Nephron progenitor cell (in vitro differentiated cells): ENCODE results near the gene ECHDC1.

Experiments
- DNase-seq: peaks from one replicate; pipeline ENCODE4 v3.0.0; 2021
- H3K27ac Mint-ChIP-seq: 2 replicates; pipeline ENCODE4 v1.8.0; 2021; ENCODE audit warnings: mild to moderate bottlenecking, moderate library complexity, mixed read lengths
- H3K27me3 Mint-ChIP-seq: 2 replicates; pipeline ENCODE4 v1.8.0; 2021; ENCODE audit warnings: mild to moderate bottlenecking, low read depth, mixed read lengths; ENCODE audit not compliant: poor library complexity
- H3K36me3 Mint-ChIP-seq: 2 replicates; pipeline ENCODE4 v1.8.0; 2021; ENCODE audit warnings: low read depth, mixed read lengths
- H3K4me1 Mint-ChIP-seq: 2 replicates; pipeline ENCODE4 v1.8.0; 2021; ENCODE audit warnings: mixed read lengths
- H3K4me3 Mint-ChIP-seq: 2 replicates; pipeline ENCODE4 v1.8.0; 2021; ENCODE audit warnings: mild to moderate bottlenecking, moderate library complexity, mixed read lengths
- H3K9me3 Mint-ChIP-seq: 2 replicates; pipeline ENCODE4 v1.8.0; 2021; ENCODE audit warnings: mild to moderate bottlenecking, moderate library complexity, mixed read lengths
- TF ChIP-seq, protein P1 (sequence below): fragments of 200-600 bp; sonication (generic); IDR thresholded peaks from 2 replicates; pipeline ENCODE4 v1.5.0; 2021; ENCODE audit warnings: antibody characterized with exemption

Gene ECHDC1

DNA sequence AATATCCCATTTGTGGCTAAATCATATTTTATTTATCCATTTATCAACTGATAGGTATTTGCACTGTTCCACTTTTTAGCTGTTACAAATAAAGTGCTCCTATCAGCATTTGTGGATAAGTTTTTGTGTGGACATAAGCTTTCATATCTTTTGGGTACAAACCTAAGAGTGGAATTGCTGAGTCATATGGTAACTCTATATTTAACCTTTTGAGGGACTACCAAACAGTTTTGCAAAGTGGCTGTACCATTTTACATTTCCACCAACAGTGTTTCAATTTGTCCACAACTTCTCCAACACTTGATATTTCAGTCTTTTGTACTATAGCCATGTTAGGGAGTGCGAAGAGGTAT lies 23.6 kb upstream of the ECHDC1 start:
- no peaks in the 10 kb centered on the region for H3K27me3 Mint-ChIP-seq
- no peak overlapping the region for H3K27ac Mint-ChIP-seq
- no peaks in the 10 kb centered on the region for H3K4me1 Mint-ChIP-seq
- no peak for DNase-seq
- peaks cover 97% of the 10 kb centered on the region for H3K36me3 Mint-ChIP-seq
- no peak overlapping the region for H3K4me3 Mint-ChIP-seq
- H3K9me3 Mint-ChIP-seq, result peaks cover 81% of the 10 kb centered on the region
- TF ChIP-seq, protein P1, sequence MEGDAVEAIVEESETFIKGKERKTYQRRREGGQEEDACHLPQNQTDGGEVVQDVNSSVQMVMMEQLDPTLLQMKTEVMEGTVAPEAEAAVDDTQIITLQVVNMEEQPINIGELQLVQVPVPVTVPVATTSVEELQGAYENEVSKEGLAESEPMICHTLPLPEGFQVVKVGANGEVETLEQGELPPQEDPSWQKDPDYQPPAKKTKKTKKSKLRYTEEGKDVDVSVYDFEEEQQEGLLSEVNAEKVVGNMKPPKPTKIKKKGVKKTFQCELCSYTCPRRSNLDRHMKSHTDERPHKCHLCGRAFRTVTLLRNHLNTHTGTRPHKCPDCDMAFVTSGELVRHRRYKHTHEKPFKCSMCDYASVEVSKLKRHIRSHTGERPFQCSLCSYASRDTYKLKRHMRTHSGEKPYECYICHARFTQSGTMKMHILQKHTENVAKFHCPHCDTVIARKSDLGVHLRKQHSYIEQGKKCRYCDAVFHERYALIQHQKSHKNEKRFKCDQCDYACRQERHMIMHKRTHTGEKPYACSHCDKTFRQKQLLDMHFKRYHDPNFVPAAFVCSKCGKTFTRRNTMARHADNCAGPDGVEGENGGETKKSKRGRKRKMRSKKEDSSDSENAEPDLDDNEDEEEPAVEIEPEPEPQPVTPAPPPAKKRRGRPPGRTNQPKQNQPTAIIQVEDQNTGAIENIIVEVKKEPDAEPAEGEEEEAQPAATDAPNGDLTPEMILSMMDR, result no peak

DNA sequence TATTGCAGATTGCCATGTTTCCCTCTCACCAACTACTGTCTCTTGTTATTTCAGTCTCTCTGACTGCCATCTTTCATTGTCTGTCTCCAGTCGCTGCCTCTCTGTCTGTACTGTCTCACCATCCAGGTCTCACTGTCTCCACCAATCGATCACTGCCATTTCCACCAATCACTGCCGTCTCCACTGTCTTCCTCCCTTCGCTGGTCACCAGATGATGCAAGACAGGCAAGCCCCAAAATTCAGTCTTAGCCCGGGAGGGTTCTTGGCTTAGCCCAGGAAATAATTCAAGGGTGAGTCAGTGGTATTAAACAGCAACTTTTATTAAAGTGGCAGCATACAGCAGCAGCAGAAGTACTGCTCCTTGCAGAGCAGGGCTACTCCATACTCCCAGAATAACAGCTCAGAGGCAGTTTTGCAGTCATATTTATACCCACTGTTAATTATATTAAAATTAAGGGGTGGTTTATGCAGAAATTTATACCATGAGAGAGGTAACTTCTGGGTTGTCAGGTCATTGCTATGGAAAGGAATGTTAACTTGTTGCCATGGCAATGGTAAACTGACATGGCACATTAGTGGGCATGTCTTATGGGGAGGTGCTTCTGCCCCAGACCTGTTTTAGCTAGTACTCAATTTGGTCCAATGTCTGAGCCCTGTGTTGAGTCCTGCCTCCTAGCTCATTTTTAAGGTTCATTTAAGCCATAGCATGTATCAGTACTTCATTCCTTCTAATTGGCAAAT lies 23.0 kb upstream of the ECHDC1 start:
- TF ChIP-seq, protein P1, result no peak
- H3K9me3 Mint-ChIP-seq, result peaks cover 79% of the 10 kb centered on the region
- peak overlapping the region; percentile 1 for H3K27ac Mint-ChIP-seq
- H3K36me3 Mint-ChIP-seq, result peaks cover 97% of the 10 kb centered on the region
- no peak overlapping the region for H3K4me3 Mint-ChIP-seq
- H3K4me1 Mint-ChIP-seq, result no peaks in the 10 kb centered on the region
- H3K27me3 Mint-ChIP-seq, result no peaks in the 10 kb centered on the region
- DNase-seq, result no peak

DNA sequence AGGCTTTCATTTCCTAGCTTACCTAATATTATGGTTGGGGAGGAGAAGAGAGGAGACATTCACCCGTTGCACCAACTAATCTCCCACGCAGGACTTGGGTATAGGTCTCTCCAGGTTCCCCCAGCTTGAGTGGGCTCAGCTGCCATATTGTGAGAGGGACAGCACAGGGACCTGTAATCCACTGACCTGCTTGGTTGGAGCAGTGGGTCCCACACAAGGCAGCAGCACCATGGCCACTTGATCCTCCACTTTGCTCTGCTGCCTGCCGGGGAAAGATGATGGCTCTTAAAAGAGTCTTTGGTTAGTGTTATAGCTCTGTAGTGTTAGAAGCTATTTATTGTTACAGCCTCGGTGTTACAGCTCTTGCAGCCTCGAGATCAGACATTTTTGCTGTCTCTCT lies 22.5 kb upstream of the ECHDC1 start:
- no peaks in the 10 kb centered on the region for H3K27me3 Mint-ChIP-seq
- DNase-seq, result no peak
- H3K4me1 Mint-ChIP-seq, result no peaks in the 10 kb centered on the region
- TF ChIP-seq, protein P1, result no peak
- H3K4me3 Mint-ChIP-seq, result no peak overlapping the region
- peaks cover 97% of the 10 kb centered on the region for H3K36me3 Mint-ChIP-seq
- peaks cover 78% of the 10 kb centered on the region for H3K9me3 Mint-ChIP-seq
- H3K27ac Mint-ChIP-seq, result peak overlapping the region; percentile 1

DNA sequence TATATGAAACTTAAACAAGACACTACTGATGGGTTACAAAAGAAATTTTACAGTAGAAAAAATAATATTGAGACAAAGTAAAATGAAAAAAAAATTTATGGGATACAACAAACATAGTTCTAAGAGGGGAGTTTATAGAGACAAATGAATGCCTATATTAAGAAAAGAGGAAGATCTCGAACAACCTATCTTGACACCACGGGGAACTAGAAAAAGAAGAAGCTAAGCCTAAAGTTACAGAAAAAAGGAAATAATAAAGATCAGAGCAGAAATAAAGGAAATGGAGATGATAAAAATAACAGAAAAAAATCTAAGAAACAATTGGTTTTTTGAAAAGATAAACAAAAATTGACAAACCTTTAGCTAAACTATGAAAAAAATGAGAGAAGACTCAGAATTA lies 9.1 kb upstream of the ECHDC1 start:
- Mint-ChIP-seq H3K27me3 (peaks cover 6% of the 10 kb centered on the region), H3K9me3 (peaks cover 94% of the 10 kb centered on the region)
- no peak for DNase-seq

DNA sequence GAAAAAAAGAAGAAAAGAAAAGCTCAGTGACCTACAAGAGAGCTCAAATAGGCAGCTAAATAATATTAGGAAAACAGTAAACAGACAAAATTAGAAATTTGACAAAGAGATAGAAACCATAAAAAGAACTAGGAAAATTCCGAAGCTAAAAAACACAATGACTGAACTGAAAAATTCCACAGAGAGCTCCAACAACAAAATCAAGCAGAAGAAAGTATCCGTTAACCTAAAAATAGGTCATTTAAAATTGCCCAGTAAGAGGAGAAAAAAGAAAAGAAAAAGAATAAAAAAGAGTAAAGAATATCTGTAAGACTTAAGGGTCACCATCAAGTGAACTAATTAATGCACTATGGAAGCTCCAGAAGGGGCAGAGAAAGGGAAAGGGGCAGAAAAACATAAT lies 6.6 kb upstream of the ECHDC1 start:
- H3K4me3 Mint-ChIP-seq, result no peak overlapping the region
- no peak for DNase-seq
- H3K36me3 Mint-ChIP-seq, result peaks cover 96% of the 10 kb centered on the region
- TF ChIP-seq, protein P1, result no peak
- H3K27me3 Mint-ChIP-seq, result peaks cover 6% of the 10 kb centered on the region
- H3K4me1 Mint-ChIP-seq, result no peaks in the 10 kb centered on the region
- peaks cover 95% of the 10 kb centered on the region for H3K9me3 Mint-ChIP-seq
- no peak overlapping the region for H3K27ac Mint-ChIP-seq

More for the DNA sequence above, 9.1 kb upstream of the ECHDC1 start:
- Mint-ChIP-seq H3K4me1 (no peaks in the 10 kb centered on the region), H3K27ac (no peak overlapping the region), H3K4me3 (no peak overlapping the region), H3K36me3 (peaks cover 93% of the 10 kb centered on the region)
- TF ChIP-seq, protein P1, result no peak

DNA sequence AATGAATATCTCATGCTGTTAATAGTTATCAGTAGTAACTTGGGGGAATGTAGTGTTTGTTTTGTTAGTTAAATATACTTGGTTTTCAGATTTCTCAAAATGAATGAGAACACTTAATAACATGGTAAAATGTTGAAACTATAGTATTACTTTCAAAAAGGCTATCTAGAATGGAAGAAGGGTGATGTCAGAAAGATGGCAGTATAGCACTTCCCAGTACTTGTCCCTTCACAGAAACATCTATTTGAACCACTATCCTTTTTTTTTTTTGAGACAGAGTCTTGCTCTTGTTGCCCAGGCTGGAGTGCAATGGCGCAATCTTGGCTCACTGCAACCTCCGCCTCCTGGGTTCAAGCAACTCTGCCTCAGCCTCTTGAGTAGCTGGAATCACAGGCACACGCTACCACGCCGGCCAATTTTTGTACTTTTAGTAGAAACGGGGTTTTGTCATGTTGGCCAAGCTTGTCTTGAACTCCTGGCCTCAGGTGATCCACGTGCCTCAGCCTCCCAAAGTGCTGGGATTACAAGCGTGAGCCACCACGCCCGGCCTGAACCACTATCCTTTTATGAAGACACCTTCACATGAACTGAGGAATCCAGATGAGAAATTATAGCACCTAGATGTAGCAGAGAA lies 4.7 kb upstream of the ECHDC1 start:
- DNase-seq, result no peak
- no peak overlapping the region for H3K4me3 Mint-ChIP-seq
- H3K27ac Mint-ChIP-seq, result no peak overlapping the region
- TF ChIP-seq, protein P1, result no peak
- no peaks in the 10 kb centered on the region for H3K4me1 Mint-ChIP-seq
- peaks cover 78% of the 10 kb centered on the region for H3K36me3 Mint-ChIP-seq
- H3K9me3 Mint-ChIP-seq, result peaks cover 77% of the 10 kb centered on the region
- peaks cover 6% of the 10 kb centered on the region for H3K27me3 Mint-ChIP-seq
